ENCODE results near the gene RTF2. TPM values are rescaled to one million over a fixed set of nuclear protein-coding genes. Genes with fewer than 3 reads are reported as not detected.

The RTF2 gene
- total RNA-seq, 1 donor from 2014 or later = 66.3 TPM

GRCh38 chr20:56513161-56514150, 45.0 kb downstream of the RTF2 start:
- H3K27ac Mint-ChIP-seq (ENCODE audit: unreplicated experiment) = peak overlapping the region; percentile 92
- peaks cover 2% of the 10 kb centered on the region for H3K27me3 Mint-ChIP-seq (ENCODE audit: unreplicated experiment)
- H3K36me3 Mint-ChIP-seq (ENCODE audit: unreplicated experiment) = no peaks in the 10 kb centered on the region
- H3K9me3 Mint-ChIP-seq (ENCODE audit: unreplicated experiment) = peaks cover 11% of the 10 kb centered on the region
- no peak for TF ChIP-seq CTCF (IDR thresholded peaks at IDR 0.05; ENCODE audit: partially characterized antibody, unreplicated experiment)
- peak overlapping the region; percentile 70 for H3K4me3 Mint-ChIP-seq (ENCODE audit: unreplicated experiment)
- H3K4me1 Mint-ChIP-seq (ENCODE audit: low read depth, unreplicated experiment) = peaks cover 37% of the 10 kb centered on the region
- DNase-seq = peak; percentile 54

GRCh38 chr20:56516631-56517030, 48.2 kb downstream of the RTF2 start:
- TF ChIP-seq CTCF (IDR thresholded peaks at IDR 0.05; ENCODE audit: partially characterized antibody, unreplicated experiment) = no peak
- H3K27ac Mint-ChIP-seq (ENCODE audit: unreplicated experiment) = peak overlapping the region; percentile 28
- peaks cover 19% of the 10 kb centered on the region for H3K36me3 Mint-ChIP-seq (ENCODE audit: unreplicated experiment)
- H3K27me3 Mint-ChIP-seq (ENCODE audit: unreplicated experiment) = peaks cover 2% of the 10 kb centered on the region
- no peak overlapping the region for H3K4me3 Mint-ChIP-seq (ENCODE audit: unreplicated experiment)
- peaks cover 9% of the 10 kb centered on the region for H3K9me3 Mint-ChIP-seq (ENCODE audit: unreplicated experiment)
- DNase-seq = no peak
- peaks cover 24% of the 10 kb centered on the region for H3K4me1 Mint-ChIP-seq (ENCODE audit: low read depth, unreplicated experiment)

GRCh38 chr20:56517211-56517610, 48.8 kb downstream of the RTF2 start:
- Mint-ChIP-seq H3K9me3 (ENCODE audit: unreplicated experiment) (peaks cover 9% of the 10 kb centered on the region), H3K4me1 (ENCODE audit: low read depth, unreplicated experiment) (peaks cover 21% of the 10 kb centered on the region), H3K27ac (ENCODE audit: unreplicated experiment) (no peak overlapping the region), H3K27me3 (ENCODE audit: unreplicated experiment) (peaks cover 2% of the 10 kb centered on the region), H3K36me3 (ENCODE audit: unreplicated experiment) (peaks cover 21% of the 10 kb centered on the region), H3K4me3 (ENCODE audit: unreplicated experiment) (no peak overlapping the region)
- TF ChIP-seq CTCF (IDR thresholded peaks at IDR 0.05; ENCODE audit: partially characterized antibody, unreplicated experiment) = no peak
- DNase-seq = no peak

- no peak for TF ChIP-seq CTCF (IDR thresholded peaks at IDR 0.05; ENCODE audit: partially characterized antibody, unreplicated experiment)
- Mint-ChIP-seq H3K4me1 (ENCODE audit: low read depth, unreplicated experiment) (peaks cover 19% of the 10 kb centered on the region), H3K27me3 (ENCODE audit: unreplicated experiment) (peaks cover 2% of the 10 kb centered on the region), H3K4me3 (ENCODE audit: unreplicated experiment) (no peak overlapping the region), H3K36me3 (ENCODE audit: unreplicated experiment) (peaks cover 21% of the 10 kb centered on the region), H3K9me3 (ENCODE audit: unreplicated experiment) (peaks cover 6% of the 10 kb centered on the region), H3K27ac (ENCODE audit: unreplicated experiment) (no peak overlapping the region)
- DNase-seq = no peak
Observed at GRCh38 chr20:56517641-56518040, 49.2 kb downstream of the RTF2 start.

GRCh38 chr20:56518126-56518525, 49.7 kb downstream of the RTF2 start:
- peaks cover 21% of the 10 kb centered on the region for H3K36me3 Mint-ChIP-seq (ENCODE audit: unreplicated experiment)
- H3K27ac Mint-ChIP-seq (ENCODE audit: unreplicated experiment) = no peak overlapping the region
- H3K4me1 Mint-ChIP-seq (ENCODE audit: low read depth, unreplicated experiment) = peaks cover 14% of the 10 kb centered on the region
- H3K4me3 Mint-ChIP-seq (ENCODE audit: unreplicated experiment) = no peak overlapping the region
- H3K9me3 Mint-ChIP-seq (ENCODE audit: unreplicated experiment) = peaks cover 6% of the 10 kb centered on the region
- DNase-seq = no peak
- peaks cover 4% of the 10 kb centered on the region for H3K27me3 Mint-ChIP-seq (ENCODE audit: unreplicated experiment)
- no peak for TF ChIP-seq CTCF (IDR thresholded peaks at IDR 0.05; ENCODE audit: partially characterized antibody, unreplicated experiment)

Data from glutamatergic neuron (in vitro differentiated cells).